Panc1 (cell line): ENCODE data around the gene TTC38.

Source experiments
- POLR2AphosphoS5 ChIP-seq: IDR thresholded peaks from 2 replicates; pipeline ENCODE4 v1.6.1; 2012; ENCODE audit warnings: mild to moderate bottlenecking, low read depth, low read length, moderate library complexity
- REST ChIP-seq, 2 experiments: IDR thresholded peaks; 2 replicates each; pipeline ENCODE4 v1.6.1; 2011 to 2012; ENCODE audit warnings: low read depth in 2 of 2, control low read depth in 1 of 2, low read length in 1 of 2, mild to moderate bottlenecking in 1 of 2, moderate library complexity in 1 of 2; ENCODE audit not compliant: insufficient read depth in 1 of 2
- SIN3A ChIP-seq: IDR thresholded peaks from 2 replicates; pipeline ENCODE4 v1.6.1; 2012; ENCODE audit warnings: low read depth, mild to moderate bottlenecking, low read length, moderate library complexity, borderline replicate concordance; ENCODE audit not compliant: insufficient read depth
- TF ChIP-seq, protein P1 (sequence below): fragments of 450-650 bp; IDR thresholded peaks from 2 replicates; pipeline ENCODE4 v1.5.1; 2017; ENCODE audit warnings: mild to moderate bottlenecking

DNA sequence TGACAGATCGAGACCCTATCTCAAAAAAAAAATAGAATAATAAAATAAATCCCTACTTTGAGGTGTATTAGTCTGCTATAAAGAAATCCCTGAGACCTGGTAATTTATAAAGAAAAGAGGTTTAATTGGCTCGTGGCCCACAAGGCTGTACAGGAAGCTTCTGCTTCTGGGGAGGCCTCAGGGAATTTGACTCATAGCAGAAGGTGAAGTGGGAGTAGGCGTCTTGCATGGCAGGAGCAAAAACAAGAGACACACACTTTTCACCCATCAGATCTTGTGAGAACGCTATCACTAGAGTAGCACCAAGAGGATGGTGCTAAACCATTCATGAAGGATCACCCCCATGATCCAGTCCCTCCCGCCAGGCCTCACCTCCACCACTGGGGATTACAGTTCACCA is 46.9 kb upstream of the TTC38 start:
- TF ChIP-seq POLR2AphosphoS5 (no peak), SIN3A (no peak), REST (IDR thresholded peaks at IDR 0.05; ENCODE audit: insufficient read depth in 1 of 2, low read depth in 2 of 2, low read length in 1 of 2) (no peak)
- TF ChIP-seq, protein P1, sequence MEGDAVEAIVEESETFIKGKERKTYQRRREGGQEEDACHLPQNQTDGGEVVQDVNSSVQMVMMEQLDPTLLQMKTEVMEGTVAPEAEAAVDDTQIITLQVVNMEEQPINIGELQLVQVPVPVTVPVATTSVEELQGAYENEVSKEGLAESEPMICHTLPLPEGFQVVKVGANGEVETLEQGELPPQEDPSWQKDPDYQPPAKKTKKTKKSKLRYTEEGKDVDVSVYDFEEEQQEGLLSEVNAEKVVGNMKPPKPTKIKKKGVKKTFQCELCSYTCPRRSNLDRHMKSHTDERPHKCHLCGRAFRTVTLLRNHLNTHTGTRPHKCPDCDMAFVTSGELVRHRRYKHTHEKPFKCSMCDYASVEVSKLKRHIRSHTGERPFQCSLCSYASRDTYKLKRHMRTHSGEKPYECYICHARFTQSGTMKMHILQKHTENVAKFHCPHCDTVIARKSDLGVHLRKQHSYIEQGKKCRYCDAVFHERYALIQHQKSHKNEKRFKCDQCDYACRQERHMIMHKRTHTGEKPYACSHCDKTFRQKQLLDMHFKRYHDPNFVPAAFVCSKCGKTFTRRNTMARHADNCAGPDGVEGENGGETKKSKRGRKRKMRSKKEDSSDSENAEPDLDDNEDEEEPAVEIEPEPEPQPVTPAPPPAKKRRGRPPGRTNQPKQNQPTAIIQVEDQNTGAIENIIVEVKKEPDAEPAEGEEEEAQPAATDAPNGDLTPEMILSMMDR, result no peak
